Measurements from ENCODE around the gene DOK6.

DNA sequence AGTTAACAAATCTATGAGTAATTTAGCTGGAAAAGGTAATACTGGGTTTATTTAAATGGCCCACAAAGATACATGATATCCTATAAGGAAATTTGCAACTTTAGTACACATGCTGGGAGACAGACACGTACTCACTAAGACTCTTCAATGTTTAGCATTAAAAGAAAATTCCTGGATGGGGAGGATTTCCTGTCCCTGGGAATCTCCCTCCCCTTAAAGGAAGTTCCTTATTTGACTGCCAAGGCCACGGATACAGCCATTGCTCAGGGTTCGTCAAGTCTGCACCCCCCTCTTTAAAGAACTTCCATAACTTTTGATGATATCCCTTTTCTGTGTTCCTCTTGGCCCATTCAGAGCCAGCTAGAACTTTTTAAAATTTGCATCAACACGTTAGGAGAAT lies 279.4 kb downstream of the DOK6 start:
- TF ChIP-seq, protein P1, sequence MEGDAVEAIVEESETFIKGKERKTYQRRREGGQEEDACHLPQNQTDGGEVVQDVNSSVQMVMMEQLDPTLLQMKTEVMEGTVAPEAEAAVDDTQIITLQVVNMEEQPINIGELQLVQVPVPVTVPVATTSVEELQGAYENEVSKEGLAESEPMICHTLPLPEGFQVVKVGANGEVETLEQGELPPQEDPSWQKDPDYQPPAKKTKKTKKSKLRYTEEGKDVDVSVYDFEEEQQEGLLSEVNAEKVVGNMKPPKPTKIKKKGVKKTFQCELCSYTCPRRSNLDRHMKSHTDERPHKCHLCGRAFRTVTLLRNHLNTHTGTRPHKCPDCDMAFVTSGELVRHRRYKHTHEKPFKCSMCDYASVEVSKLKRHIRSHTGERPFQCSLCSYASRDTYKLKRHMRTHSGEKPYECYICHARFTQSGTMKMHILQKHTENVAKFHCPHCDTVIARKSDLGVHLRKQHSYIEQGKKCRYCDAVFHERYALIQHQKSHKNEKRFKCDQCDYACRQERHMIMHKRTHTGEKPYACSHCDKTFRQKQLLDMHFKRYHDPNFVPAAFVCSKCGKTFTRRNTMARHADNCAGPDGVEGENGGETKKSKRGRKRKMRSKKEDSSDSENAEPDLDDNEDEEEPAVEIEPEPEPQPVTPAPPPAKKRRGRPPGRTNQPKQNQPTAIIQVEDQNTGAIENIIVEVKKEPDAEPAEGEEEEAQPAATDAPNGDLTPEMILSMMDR (IDR thresholded peaks at IDR 0.05): no peak
- TF ChIP-seq, protein P2, sequence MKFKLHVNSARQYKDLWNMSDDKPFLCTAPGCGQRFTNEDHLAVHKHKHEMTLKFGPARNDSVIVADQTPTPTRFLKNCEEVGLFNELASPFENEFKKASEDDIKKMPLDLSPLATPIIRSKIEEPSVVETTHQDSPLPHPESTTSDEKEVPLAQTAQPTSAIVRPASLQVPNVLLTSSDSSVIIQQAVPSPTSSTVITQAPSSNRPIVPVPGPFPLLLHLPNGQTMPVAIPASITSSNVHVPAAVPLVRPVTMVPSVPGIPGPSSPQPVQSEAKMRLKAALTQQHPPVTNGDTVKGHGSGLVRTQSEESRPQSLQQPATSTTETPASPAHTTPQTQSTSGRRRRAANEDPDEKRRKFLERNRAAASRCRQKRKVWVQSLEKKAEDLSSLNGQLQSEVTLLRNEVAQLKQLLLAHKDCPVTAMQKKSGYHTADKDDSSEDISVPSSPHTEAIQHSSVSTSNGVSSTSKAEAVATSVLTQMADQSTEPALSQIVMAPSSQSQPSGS (CRISPR knock-in tag; IDR thresholded peaks at IDR 0.05; ENCODE audit: borderline replicate concordance, low read depth): no peak
- TF ChIP-seq NFYB (CRISPR knock-in tag; conservative IDR thresholded peaks at IDR 0.05; ENCODE audit: low read depth): no peak
- TF ChIP-seq, protein P3, sequence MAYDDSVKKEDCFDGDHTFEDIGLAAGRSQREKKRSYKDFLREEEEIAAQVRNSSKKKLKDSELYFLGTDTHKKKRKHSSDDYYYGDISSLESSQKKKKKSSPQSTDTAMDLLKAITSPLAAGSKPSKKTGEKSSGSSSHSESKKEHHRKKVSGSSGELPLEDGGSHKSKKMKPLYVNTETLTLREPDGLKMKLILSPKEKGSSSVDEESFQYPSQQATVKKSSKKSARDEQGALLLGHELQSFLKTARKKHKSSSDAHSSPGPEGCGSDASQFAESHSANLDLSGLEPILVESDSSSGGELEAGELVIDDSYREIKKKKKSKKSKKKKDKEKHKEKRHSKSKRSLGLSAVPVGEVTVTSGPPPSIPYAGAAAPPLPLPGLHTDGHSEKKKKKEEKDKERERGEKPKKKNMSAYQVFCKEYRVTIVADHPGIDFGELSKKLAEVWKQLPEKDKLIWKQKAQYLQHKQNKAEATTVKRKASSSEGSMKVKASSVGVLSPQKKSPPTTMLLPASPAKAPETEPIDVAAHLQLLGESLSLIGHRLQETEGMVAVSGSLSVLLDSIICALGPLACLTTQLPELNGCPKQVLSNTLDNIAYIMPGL (CRISPR knock-in tag; IDR thresholded peaks at IDR 0.05): no peak
- TF ChIP-seq TEAD4 (CRISPR knock-in tag; IDR thresholded peaks at IDR 0.05): no peak
- TF ChIP-seq FOXK1 (CRISPR knock-in tag; IDR thresholded peaks at IDR 0.05): no peak
- TF ChIP-seq, protein P4, sequence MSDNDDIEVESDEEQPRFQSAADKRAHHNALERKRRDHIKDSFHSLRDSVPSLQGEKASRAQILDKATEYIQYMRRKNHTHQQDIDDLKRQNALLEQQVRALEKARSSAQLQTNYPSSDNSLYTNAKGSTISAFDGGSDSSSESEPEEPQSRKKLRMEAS (CRISPR knock-in tag; IDR thresholded peaks at IDR 0.05): no peak
- TF ChIP-seq, protein P5, sequence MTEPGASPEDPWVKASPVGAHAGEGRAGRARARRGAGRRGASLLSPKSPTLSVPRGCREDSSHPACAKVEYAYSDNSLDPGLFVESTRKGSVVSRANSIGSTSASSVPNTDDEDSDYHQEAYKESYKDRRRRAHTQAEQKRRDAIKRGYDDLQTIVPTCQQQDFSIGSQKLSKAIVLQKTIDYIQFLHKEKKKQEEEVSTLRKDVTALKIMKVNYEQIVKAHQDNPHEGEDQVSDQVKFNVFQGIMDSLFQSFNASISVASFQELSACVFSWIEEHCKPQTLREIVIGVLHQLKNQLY (CRISPR knock-in tag; IDR thresholded peaks at IDR 0.05): no peak
- TF ChIP-seq, protein P6, sequence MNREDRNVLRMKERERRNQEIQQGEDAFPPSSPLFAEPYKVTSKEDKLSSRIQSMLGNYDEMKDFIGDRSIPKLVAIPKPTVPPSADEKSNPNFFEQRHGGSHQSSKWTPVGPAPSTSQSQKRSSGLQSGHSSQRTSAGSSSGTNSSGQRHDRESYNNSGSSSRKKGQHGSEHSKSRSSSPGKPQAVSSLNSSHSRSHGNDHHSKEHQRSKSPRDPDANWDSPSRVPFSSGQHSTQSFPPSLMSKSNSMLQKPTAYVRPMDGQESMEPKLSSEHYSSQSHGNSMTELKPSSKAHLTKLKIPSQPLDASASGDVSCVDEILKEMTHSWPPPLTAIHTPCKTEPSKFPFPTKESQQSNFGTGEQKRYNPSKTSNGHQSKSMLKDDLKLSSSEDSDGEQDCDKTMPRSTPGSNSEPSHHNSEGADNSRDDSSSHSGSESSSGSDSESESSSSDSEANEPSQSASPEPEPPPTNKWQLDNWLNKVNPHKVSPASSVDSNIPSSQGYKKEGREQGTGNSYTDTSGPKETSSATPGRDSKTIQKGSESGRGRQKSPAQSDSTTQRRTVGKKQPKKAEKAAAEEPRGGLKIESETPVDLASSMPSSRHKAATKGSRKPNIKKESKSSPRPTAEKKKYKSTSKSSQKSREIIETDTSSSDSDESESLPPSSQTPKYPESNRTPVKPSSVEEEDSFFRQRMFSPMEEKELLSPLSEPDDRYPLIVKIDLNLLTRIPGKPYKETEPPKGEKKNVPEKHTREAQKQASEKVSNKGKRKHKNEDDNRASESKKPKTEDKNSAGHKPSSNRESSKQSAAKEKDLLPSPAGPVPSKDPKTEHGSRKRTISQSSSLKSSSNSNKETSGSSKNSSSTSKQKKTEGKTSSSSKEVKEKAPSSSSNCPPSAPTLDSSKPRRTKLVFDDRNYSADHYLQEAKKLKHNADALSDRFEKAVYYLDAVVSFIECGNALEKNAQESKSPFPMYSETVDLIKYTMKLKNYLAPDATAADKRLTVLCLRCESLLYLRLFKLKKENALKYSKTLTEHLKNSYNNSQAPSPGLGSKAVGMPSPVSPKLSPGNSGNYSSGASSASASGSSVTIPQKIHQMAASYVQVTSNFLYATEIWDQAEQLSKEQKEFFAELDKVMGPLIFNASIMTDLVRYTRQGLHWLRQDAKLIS (CRISPR knock-in tag; IDR thresholded peaks at IDR 0.05; ENCODE audit: borderline replicate concordance): no peak

Data from WTC11 (cell line).